Lower lobe of right lung (tissue), 2 donors: ENCODE data around the gene ZC3H7B. TPM values are rescaled to one million over a fixed set of nuclear protein-coding genes. Genes with fewer than 3 reads are reported as not detected.

ENCODE experiments used
- ATAC-seq, 2 donors: fragments of 200-7000 bp; cut with Tn5 transposase; one replicate each; pipeline ENCODE4 v1.9.1; 2020 to 2022; ENCODE audit warnings: mild to moderate bottlenecking in 2 of 2, moderate library complexity in 2 of 2
- DNase-seq: peaks from one replicate; pipeline ENCODE4 v3.0.0-alpha.2; 2020
- H3K27ac ChIP-seq: fragments of 200-600 bp; one replicate; pipeline ENCODE4 v1.8.0; 2022
- H3K27me3 ChIP-seq: fragments of 200-600 bp; one replicate; pipeline ENCODE4 v1.8.0; 2022; ENCODE audit warnings: low read depth
- H3K36me3 ChIP-seq: fragments of 200-600 bp; one replicate; pipeline ENCODE4 v1.8.0; 2022; ENCODE audit warnings: mild to moderate bottlenecking
- H3K4me1 ChIP-seq: fragments of 200-600 bp; one replicate; pipeline ENCODE4 v1.8.0; 2022
- H3K4me3 ChIP-seq: fragments of 200-600 bp; one replicate; pipeline ENCODE4 v1.8.0; 2022; ENCODE audit warnings: mild to moderate bottlenecking
- H3K9me3 ChIP-seq: fragments of 200-600 bp; one replicate; pipeline ENCODE4 v1.8.0; 2022
- intact Hi-C: fragments of 100-400 bp; cut with DNase I; formaldehyde crosslinking; loops from one replicate; pipeline ENCODE4 v1.11.0; 2022
- total RNA-seq: library from RNA; stranded (reverse); fragmentation: NEBNext Ultra II Directional; extraction: Animal tissue kit (Norgen Biotek cat#: 25700); gene quantifications from one replicate; pipeline ENCODE4 v1.2.1, GENCODE V29; 2021
- TF ChIP-seq, protein P1 (sequence below): fragments of 200-600 bp; IDR thresholded peaks from one replicate; pipeline ENCODE4 v1.8.0; 2022; ENCODE audit warnings: antibody characterized with exemption, mild to moderate bottlenecking
- donor health status: DM: no; HTN: yes; CAD: no; lungs with severe emphysema.

The ZC3H7B gene
- total RNA-seq, 1 donor from 2014 or later: 63.1 TPM

DNA sequence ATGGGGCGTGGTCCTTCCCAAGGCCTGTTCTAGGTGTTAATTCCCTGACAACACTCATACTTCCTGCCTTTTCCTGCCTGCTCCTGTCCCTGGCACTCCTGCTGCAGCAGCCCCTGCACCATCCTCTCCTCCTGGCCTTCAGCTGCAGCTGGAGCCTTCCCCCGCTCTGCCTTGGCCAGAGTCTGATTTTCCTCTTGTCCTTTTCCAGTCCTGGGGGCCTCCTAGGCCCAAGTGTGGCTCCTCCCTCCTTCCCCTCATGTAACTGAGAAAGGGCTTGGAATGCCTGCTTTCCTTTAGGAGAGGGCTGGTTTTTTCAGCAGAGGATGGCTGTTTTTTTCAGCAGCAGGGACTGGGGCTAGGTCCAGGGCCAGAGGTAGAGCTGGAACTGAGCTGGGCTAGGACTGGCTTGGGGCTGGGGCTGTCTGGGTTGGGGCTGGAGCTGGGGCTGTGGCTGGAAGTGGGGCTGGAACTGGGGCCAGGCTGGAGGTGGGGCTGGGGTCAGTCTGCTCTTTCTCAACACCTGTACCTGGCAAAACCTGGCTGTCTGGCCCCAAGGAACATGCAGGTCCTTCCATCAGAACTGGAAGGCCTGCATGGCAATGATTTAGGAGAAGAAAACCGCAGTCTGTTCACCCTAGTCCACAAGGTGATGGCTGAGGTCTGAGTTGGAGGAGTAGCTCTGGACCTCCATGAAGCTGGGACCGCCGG is 23.6 kb downstream of the ZC3H7B start:
- intact Hi-C loops: no loop called here
- Histone ChIP-seq H3K36me3 (peaks cover 85% of the 10 kb centered on the region), H3K27ac (no peak overlapping the region)

GRCh38 chr22:41327124-41327523 is 25.8 kb downstream of the ZC3H7B start:
- intact Hi-C loops: no loop called here
- Histone ChIP-seq H3K9me3 (no peaks in the 10 kb centered on the region), H3K4me3 (no peak overlapping the region), H3K27ac (no peak overlapping the region), H3K27me3 (no peaks in the 10 kb centered on the region), H3K36me3 (peaks cover 91% of the 10 kb centered on the region), H3K4me1 (no peaks in the 10 kb centered on the region)
- TF ChIP-seq, protein P1, sequence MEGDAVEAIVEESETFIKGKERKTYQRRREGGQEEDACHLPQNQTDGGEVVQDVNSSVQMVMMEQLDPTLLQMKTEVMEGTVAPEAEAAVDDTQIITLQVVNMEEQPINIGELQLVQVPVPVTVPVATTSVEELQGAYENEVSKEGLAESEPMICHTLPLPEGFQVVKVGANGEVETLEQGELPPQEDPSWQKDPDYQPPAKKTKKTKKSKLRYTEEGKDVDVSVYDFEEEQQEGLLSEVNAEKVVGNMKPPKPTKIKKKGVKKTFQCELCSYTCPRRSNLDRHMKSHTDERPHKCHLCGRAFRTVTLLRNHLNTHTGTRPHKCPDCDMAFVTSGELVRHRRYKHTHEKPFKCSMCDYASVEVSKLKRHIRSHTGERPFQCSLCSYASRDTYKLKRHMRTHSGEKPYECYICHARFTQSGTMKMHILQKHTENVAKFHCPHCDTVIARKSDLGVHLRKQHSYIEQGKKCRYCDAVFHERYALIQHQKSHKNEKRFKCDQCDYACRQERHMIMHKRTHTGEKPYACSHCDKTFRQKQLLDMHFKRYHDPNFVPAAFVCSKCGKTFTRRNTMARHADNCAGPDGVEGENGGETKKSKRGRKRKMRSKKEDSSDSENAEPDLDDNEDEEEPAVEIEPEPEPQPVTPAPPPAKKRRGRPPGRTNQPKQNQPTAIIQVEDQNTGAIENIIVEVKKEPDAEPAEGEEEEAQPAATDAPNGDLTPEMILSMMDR: no peak
- no peak for DNase-seq
- ATAC-seq: no peak

More for the DNA sequence above, 23.6 kb downstream of the ZC3H7B start:
- Histone ChIP-seq H3K27me3 (no peaks in the 10 kb centered on the region), H3K4me3 (no peak overlapping the region), H3K4me1 (no peaks in the 10 kb centered on the region), H3K9me3 (no peaks in the 10 kb centered on the region)
- no peak for DNase-seq
- TF ChIP-seq, protein P1: no peak
- no peak for ATAC-seq

GRCh38 chr22:41330169-41330568 is 28.8 kb downstream of the ZC3H7B start:
- no peaks in the 10 kb centered on the region for H3K4me1 ChIP-seq
- H3K4me3 ChIP-seq: no peak overlapping the region
- no peaks in the 10 kb centered on the region for H3K27me3 ChIP-seq
- intact Hi-C loops: no loop called here
- peaks cover 96% of the 10 kb centered on the region for H3K36me3 ChIP-seq
- no peak overlapping the region for H3K27ac ChIP-seq
- H3K9me3 ChIP-seq: no peaks in the 10 kb centered on the region
- DNase-seq (no peak), ATAC-seq (no peak)
- TF ChIP-seq, protein P1: no peak

GRCh38 chr22:41332217-41332939 is 31.1 kb downstream of the ZC3H7B start:
- DNase-seq: no peak
- TF ChIP-seq, protein P1: no peak
- Histone ChIP-seq H3K36me3 (peaks cover 89% of the 10 kb centered on the region), H3K9me3 (no peaks in the 10 kb centered on the region), H3K4me3 (no peak overlapping the region), H3K27ac (no peak overlapping the region), H3K4me1 (no peaks in the 10 kb centered on the region), H3K27me3 (no peaks in the 10 kb centered on the region)
- intact Hi-C loops: no loop called here
- ATAC-seq: no peak

DNA sequence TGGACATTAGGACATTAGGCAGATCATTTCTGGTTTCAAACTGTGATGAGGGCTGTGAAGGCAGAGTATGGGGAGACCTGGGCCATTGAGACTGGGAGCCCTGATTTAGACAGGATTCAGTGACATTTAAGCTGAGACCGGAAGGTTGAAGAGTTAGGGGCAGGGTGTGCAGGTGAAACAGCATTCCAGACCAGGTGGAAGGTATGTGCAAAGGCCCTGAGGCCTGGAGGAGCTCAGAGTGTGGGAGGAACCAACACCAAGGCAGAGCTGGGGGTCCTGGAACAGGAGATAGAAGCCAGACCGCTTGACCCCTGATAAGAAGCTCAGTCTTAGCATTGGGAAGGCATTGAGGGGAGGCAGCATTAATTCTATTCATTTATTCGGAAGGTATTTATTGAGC is 32.5 kb downstream of the ZC3H7B start:
- TF ChIP-seq, protein P1: no peak
- Histone ChIP-seq H3K27ac (no peak overlapping the region), H3K4me1 (no peaks in the 10 kb centered on the region), H3K36me3 (peaks cover 82% of the 10 kb centered on the region), H3K9me3 (no peaks in the 10 kb centered on the region), H3K4me3 (no peak overlapping the region), H3K27me3 (no peaks in the 10 kb centered on the region)
- intact Hi-C loops: no loop called here
- DNase-seq (no peak), ATAC-seq (no peak)
